HFF-Myc (cell line): Measurements from ENCODE around the gene TOPBP1.
"Not testable (repeated sequence)": the region's sequence is repeated elsewhere in the genome, so short reads cannot be mapped to it uniquely, and the experiment has no call there.

Experiments
- DNase-seq: peaks from one replicate; pipeline ENCODE4 v3.0.0-alpha.2; 2011; ENCODE audit warnings: low read depth; ENCODE audit errors: extremely low read depth
- H3K4me3 ChIP-seq: replicated peaks from 2 replicates; pipeline ENCODE4 v1.5.1; 2011; ENCODE audit warnings: low read depth, mild to moderate bottlenecking, control low read depth, low read length
- CTCF ChIP-seq: IDR thresholded peaks from 2 replicates; pipeline ENCODE4 v1.5.1; 2012; ENCODE audit warnings: mild to moderate bottlenecking, low read depth, low read length, control low read depth; ENCODE audit errors: missing control alignments

Gene TOPBP1

GRCh38 chr3:133563816-133564215, 97.9 kb downstream of the TOPBP1 start:
- no peak for DNase-seq
- no peak for TF ChIP-seq CTCF
- H3K4me3 ChIP-seq = no peak overlapping the region

- no peak for DNase-seq
- H3K4me3 ChIP-seq = no peak overlapping the region
- no peak for TF ChIP-seq CTCF
These were observed 98.6 kb downstream of the TOPBP1 start for GRCh38 chr3:133563186-133563591.

GRCh38 chr3:133562376-133562775, 99.4 kb downstream of the TOPBP1 start:
- H3K4me3 ChIP-seq = no peak overlapping the region
- DNase-seq = no peak
- no peak for TF ChIP-seq CTCF

GRCh38 chr3:133561679-133562078, 100.1 kb downstream of the TOPBP1 start:
- no peak for DNase-seq
- H3K4me3 ChIP-seq = no peak overlapping the region
- no peak for TF ChIP-seq CTCF

GRCh38 chr3:133551589-133551988, 110.2 kb downstream of the TOPBP1 start:
- DNase-seq, H3K4me3 ChIP-seq: not testable (repeated sequence)
